Stimulated activated CD4-positive, alpha-beta T cell treated with anti-CD3 and anti-CD28 coated beads, Interleukin-2, amount 100 ng/mL, for 4 hours (primary cell): ENCODE measurements around the gene PTPRG.

Source experiments
- DNase-seq: peaks from one replicate; pipeline ENCODE4 v3.0.0-alpha.2; 2020; ENCODE audit warnings: low read depth

Gene PTPRG

GRCh38 chr3:61967019-61967418, 405.6 kb downstream of the PTPRG start:
- DNase-seq: no peak

- no peak for DNase-seq
These were observed 406.6 kb downstream of the PTPRG start for GRCh38 chr3:61967937-61968336.

- DNase-seq: no peak
These were observed 413.3 kb downstream of the PTPRG start for GRCh38 chr3:61974662-61975061.

GRCh38 chr3:61975199-61975598, 413.8 kb downstream of the PTPRG start:
- no peak for DNase-seq

- no peak for DNase-seq
These were observed 414.6 kb downstream of the PTPRG start for GRCh38 chr3:61975936-61976335.

- no peak for DNase-seq
These were observed 417.4 kb downstream of the PTPRG start for GRCh38 chr3:61978460-61979419.

- DNase-seq: no peak
These were observed 418.3 kb downstream of the PTPRG start for GRCh38 chr3:61979638-61980037.

- DNase-seq: no peak
These were observed 418.7 kb downstream of the PTPRG start for GRCh38 chr3:61980041-61980440.

- DNase-seq: no peak
These were observed 419.7 kb downstream of the PTPRG start for GRCh38 chr3:61981060-61981459.

GRCh38 chr3:61983479-61983878, 422.1 kb downstream of the PTPRG start:
- DNase-seq: no peak

- no peak for DNase-seq
These were observed 423.6 kb downstream of the PTPRG start for GRCh38 chr3:61985020-61985419.

- DNase-seq: no peak
These were observed 425.1 kb downstream of the PTPRG start for GRCh38 chr3:61986473-61986872.

- no peak for DNase-seq
These were observed 428.3 kb downstream of the PTPRG start for GRCh38 chr3:61989681-61990080.

- DNase-seq: no peak
These were observed 429.1 kb downstream of the PTPRG start for GRCh38 chr3:61990327-61991027.

GRCh38 chr3:61991706-61992105, 430.3 kb downstream of the PTPRG start:
- DNase-seq: no peak

- no peak for DNase-seq
These were observed 435.0 kb downstream of the PTPRG start for GRCh38 chr3:61996366-61996765.

GRCh38 chr3:61997101-61997500, 435.7 kb downstream of the PTPRG start:
- DNase-seq: no peak

GRCh38 chr3:62003835-62004234, 442.5 kb downstream of the PTPRG start:
- no peak for DNase-seq

- no peak for DNase-seq
These were observed 445.7 kb downstream of the PTPRG start for GRCh38 chr3:62007036-62007435.

- no peak for DNase-seq
These were observed 449.6 kb downstream of the PTPRG start for GRCh38 chr3:62010989-62011388.

- no peak for DNase-seq
These were observed 450.3 kb downstream of the PTPRG start for GRCh38 chr3:62011666-62012065.

GRCh38 chr3:62013951-62014350, 452.6 kb downstream of the PTPRG start:
- no peak for DNase-seq

- no peak for DNase-seq
These were observed 453.7 kb downstream of the PTPRG start for GRCh38 chr3:62015111-62015510.
